WTC11 (cell line): Measurements from ENCODE around the gene CEACAM19. TPM values are rescaled to one million over a fixed set of nuclear protein-coding genes. Genes with fewer than 3 reads are reported as not detected.

ENCODE experiments used
- ATAC-seq: fragments of 200-7000 bp; cut with Tn5 transposase; 2 replicates; pipeline ENCODE4 v1.10.0; 2021; ENCODE audit warnings: mild to moderate bottlenecking, moderate library complexity
- CTCF ChIA-PET: fragments of 300-600 bp; sonication (Branson Sonifier 250); formaldehyde crosslinking; loops from one replicate; lab custom pipeline; 2021; ENCODE audit warnings: antibody characterized with exemption; lab: Charles Lee
- POLR2A ChIA-PET: fragments of 350-600 bp; sonication (Branson Sonifier 250); formaldehyde crosslinking; loops from one replicate; lab custom pipeline; 2021; ENCODE audit warnings: antibody characterized with exemption; lab: Charles Lee
- DNase-seq: peaks from one replicate; pipeline ENCODE4 v3.0.0; 2021; ENCODE audit warnings: low spot score
- H3K27ac Mint-ChIP-seq: 2 replicates; pipeline ENCODE4 v1.8.0; 2021; ENCODE audit warnings: mixed read lengths
- H3K27me3 Mint-ChIP-seq: 2 replicates; pipeline ENCODE4 v1.8.0; 2021; ENCODE audit warnings: low read depth, mild to moderate bottlenecking, moderate library complexity, mixed read lengths
- H3K36me3 Mint-ChIP-seq: 2 replicates; pipeline ENCODE4 v1.8.0; 2021; ENCODE audit warnings: mixed read lengths
- H3K4me1 Mint-ChIP-seq: 2 replicates; pipeline ENCODE4 v1.8.0; 2022; ENCODE audit warnings: mixed read lengths
- H3K4me3 Mint-ChIP-seq: 2 replicates; pipeline ENCODE4 v1.8.0; 2021; ENCODE audit warnings: mild to moderate bottlenecking, moderate library complexity, mixed read lengths
- H3K9me3 Mint-ChIP-seq: 2 replicates; pipeline ENCODE4 v1.8.0; 2021; ENCODE audit warnings: mixed read lengths
- CREM ChIP-seq: sonication (generic); formaldehyde crosslinking; IDR thresholded peaks from 2 replicates; pipeline ENCODE4 v1.8.1; 2022; ENCODE audit warnings: mild to moderate bottlenecking, missing genetic modification reagents, moderate library complexity
- EMX1 ChIP-seq: fragments of 250-450 bp; sonication (Bioruptor Pico); IDR thresholded peaks from 2 replicates; pipeline ENCODE4 v1.8.0; 2021; ENCODE audit warnings: mild to moderate bottlenecking
- JAZF1 ChIP-seq: fragments of 250-450 bp; sonication (Bioruptor Pico); IDR thresholded peaks from 2 replicates; pipeline ENCODE4 v1.9.0; 2021; ENCODE audit warnings: moderate library complexity, mild to moderate bottlenecking, inconsistent platforms
- KAT7 ChIP-seq: sonication (generic); formaldehyde crosslinking; IDR thresholded peaks from 2 replicates; pipeline ENCODE4 v1.8.1; 2023; ENCODE audit warnings: missing genetic modification reagents, mild to moderate bottlenecking, borderline replicate concordance
- MXD4 ChIP-seq: fragments of 250-450 bp; sonication (Bioruptor Pico); IDR thresholded peaks from 2 replicates; pipeline ENCODE4 v1.8.0; 2021; ENCODE audit warnings: mild to moderate bottlenecking, moderate library complexity, borderline replicate concordance
- RELA ChIP-seq: sonication (generic); formaldehyde crosslinking; IDR thresholded peaks from 2 replicates; pipeline ENCODE4 v1.8.1; 2022; ENCODE audit warnings: missing genetic modification reagents, mild to moderate bottlenecking, borderline replicate concordance
- RORB ChIP-seq: fragments of 250-450 bp; sonication (Bioruptor Pico); IDR thresholded peaks from 2 replicates; pipeline ENCODE4 v1.9.0; 2021; ENCODE audit warnings: mild to moderate bottlenecking
- ZNF121 ChIP-seq: sonication (generic); formaldehyde crosslinking; IDR thresholded peaks from 2 replicates; pipeline ENCODE4 v1.8.0; 2023; ENCODE audit warnings: missing genetic modification reagents
- ZNF219 ChIP-seq: sonication (generic); formaldehyde crosslinking; IDR thresholded peaks from 2 replicates; pipeline ENCODE4 v1.8.0; 2023; ENCODE audit warnings: missing genetic modification reagents, mild to moderate bottlenecking, borderline replicate concordance
- ZNF317 ChIP-seq: sonication (generic); formaldehyde crosslinking; IDR thresholded peaks from 2 replicates; pipeline ENCODE4 v1.8.1; 2023; ENCODE audit warnings: low read depth, mild to moderate bottlenecking, moderate library complexity, missing genetic modification reagents, borderline replicate concordance
- ZNF423 ChIP-seq: fragments of 250-450 bp; sonication (Bioruptor Pico); IDR thresholded peaks from 2 replicates; pipeline ENCODE4 v2.1.2; 2022; ENCODE audit warnings: mild to moderate bottlenecking, moderate library complexity
- ZNF671 ChIP-seq: fragments of 250-450 bp; sonication (Bioruptor Pico); IDR thresholded peaks from 2 replicates; pipeline ENCODE4 v1.8.0; 2021; ENCODE audit warnings: mild to moderate bottlenecking
- total RNA-seq: library from RNA; stranded (reverse); gene quantifications from 3 replicates; pipeline ENCODE4 v1.2.3, GENCODE V29; 2021
- TF ChIP-seq, protein P1 (sequence below): sonication (generic); formaldehyde crosslinking; IDR thresholded peaks from 2 replicates; pipeline ENCODE4 v1.8.1; 2022; ENCODE audit warnings: missing genetic modification reagents, borderline replicate concordance
- TF ChIP-seq, protein P2 (sequence below): sonication (generic); formaldehyde crosslinking; conservative IDR thresholded peaks from 2 replicates; pipeline ENCODE4 v1.8.1; 2023; ENCODE audit warnings: mild to moderate bottlenecking, low read depth, missing genetic modification reagents, moderate library complexity
- TF ChIP-seq, protein P3 (sequence below): sonication (generic); formaldehyde crosslinking; IDR thresholded peaks from 2 replicates; pipeline ENCODE4 v1.8.1; 2023; ENCODE audit warnings: mild to moderate bottlenecking, missing genetic modification reagents, moderate library complexity
- TF ChIP-seq, protein P4 (sequence below): sonication (generic); formaldehyde crosslinking; IDR thresholded peaks from 2 replicates; pipeline ENCODE4 v1.8.1; 2023; ENCODE audit warnings: mild to moderate bottlenecking, missing genetic modification reagents
- TF ChIP-seq, protein P5 (sequence below): sonication (generic); formaldehyde crosslinking; IDR thresholded peaks from 2 replicates; pipeline ENCODE4 v1.8.0; 2022; ENCODE audit warnings: mild to moderate bottlenecking, missing genetic modification reagents
- TF ChIP-seq, protein P6 (sequence below): fragments of 250-450 bp; sonication (Bioruptor Pico); IDR thresholded peaks from 2 replicates; pipeline ENCODE4 v2.1.2; 2022; ENCODE audit warnings: mild to moderate bottlenecking, moderate library complexity

The CEACAM19 gene
- total RNA-seq, 1 experiment from 2014 or later: 2.9 TPM

DNA sequence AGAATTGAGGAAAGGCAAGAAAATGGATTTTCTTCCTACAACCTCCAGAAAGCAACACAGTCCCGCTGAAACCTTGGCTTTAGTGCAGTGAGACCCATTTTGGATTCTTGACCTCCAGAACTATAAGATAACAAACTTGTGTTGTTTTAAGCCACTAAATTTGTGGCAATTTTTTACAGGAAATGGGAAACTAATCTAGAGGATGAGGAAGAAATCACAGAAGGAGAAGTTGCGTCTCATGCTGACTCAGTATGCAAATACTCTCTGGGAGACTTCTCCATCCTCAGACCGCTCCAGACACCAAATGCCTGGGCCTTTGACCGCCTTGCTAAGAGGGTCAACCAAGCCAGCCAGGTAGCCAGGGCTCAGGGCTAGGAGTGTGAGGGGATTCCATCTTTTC is 14.6 kb downstream of the CEACAM19 start (continued):
- TF ChIP-seq, protein P1, sequence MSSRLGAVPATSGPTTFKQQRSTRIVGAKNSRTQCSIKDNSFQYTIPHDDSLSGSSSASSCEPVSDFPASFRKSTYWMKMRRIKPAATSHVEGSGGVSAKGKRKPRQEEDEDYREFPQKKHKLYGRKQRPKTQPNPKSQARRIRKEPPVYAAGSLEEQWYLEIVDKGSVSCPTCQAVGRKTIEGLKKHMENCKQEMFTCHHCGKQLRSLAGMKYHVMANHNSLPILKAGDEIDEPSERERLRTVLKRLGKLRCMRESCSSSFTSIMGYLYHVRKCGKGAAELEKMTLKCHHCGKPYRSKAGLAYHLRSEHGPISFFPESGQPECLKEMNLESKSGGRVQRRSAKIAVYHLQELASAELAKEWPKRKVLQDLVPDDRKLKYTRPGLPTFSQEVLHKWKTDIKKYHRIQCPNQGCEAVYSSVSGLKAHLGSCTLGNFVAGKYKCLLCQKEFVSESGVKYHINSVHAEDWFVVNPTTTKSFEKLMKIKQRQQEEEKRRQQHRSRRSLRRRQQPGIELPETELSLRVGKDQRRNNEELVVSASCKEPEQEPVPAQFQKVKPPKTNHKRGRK: no peak
- TF ChIP-seq RORB (CRISPR knock-in tag) (no peak), JAZF1 (CRISPR knock-in tag) (no peak), ZNF423 (no peak), MXD4 (no peak), KAT7 (CRISPR knock-in tag) (no peak)
- TF ChIP-seq, protein P2, sequence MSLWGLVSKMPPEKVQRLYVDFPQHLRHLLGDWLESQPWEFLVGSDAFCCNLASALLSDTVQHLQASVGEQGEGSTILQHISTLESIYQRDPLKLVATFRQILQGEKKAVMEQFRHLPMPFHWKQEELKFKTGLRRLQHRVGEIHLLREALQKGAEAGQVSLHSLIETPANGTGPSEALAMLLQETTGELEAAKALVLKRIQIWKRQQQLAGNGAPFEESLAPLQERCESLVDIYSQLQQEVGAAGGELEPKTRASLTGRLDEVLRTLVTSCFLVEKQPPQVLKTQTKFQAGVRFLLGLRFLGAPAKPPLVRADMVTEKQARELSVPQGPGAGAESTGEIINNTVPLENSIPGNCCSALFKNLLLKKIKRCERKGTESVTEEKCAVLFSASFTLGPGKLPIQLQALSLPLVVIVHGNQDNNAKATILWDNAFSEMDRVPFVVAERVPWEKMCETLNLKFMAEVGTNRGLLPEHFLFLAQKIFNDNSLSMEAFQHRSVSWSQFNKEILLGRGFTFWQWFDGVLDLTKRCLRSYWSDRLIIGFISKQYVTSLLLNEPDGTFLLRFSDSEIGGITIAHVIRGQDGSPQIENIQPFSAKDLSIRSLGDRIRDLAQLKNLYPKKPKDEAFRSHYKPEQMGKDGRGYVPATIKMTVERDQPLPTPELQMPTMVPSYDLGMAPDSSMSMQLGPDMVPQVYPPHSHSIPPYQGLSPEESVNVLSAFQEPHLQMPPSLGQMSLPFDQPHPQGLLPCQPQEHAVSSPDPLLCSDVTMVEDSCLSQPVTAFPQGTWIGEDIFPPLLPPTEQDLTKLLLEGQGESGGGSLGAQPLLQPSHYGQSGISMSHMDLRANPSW (CRISPR knock-in tag): no peak

DNA sequence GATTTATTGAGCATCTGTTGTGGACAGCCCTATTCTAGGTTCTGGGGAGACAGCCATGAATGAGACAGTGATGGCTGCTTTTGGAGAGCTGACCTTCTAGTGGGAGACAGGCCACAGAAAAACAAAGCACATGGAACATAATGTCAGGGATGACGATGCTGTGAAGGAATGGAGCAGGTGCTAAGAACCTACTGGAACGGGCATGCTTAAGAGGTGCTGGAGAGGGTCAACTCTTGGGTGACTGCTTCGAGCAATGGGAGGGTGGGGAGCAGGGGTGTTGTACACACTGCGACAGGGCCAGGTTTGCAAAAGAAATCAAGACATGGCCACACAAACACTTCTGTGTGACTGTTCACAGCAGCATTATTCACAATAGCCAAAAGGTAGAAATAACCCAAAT is 15.6 kb downstream of the CEACAM19 start:
- Mint-ChIP-seq H3K27me3 (no peaks in the 10 kb centered on the region; the same call in 1 of the 2 replicates), H3K4me3 (no peak overlapping the region), H3K4me1 (peaks cover 12% of the 10 kb centered on the region), H3K27ac (no peak overlapping the region), H3K36me3 (no peaks in the 10 kb centered on the region), H3K9me3 (no peaks in the 10 kb centered on the region)
- POLR2A ChIA-PET: no interaction called here
- no peak for DNase-seq
- CTCF ChIA-PET: interaction anchor here (1.8 kb wide), 1 partner anchor 37 kb away, joined by 7 read pairs; no protein-coding TSS in a partner anchor
- TF ChIP-seq ZNF121 (CRISPR knock-in tag) (no peak), JAZF1 (CRISPR knock-in tag) (no peak), RELA (no peak), EMX1 (CRISPR knock-in tag) (no peak), RORB (CRISPR knock-in tag) (no peak), CREM (CRISPR knock-in tag) (no peak), ZNF317 (no peak), ZNF219 (CRISPR knock-in tag) (no peak), ZNF671 (no peak)
- TF ChIP-seq, protein P3, sequence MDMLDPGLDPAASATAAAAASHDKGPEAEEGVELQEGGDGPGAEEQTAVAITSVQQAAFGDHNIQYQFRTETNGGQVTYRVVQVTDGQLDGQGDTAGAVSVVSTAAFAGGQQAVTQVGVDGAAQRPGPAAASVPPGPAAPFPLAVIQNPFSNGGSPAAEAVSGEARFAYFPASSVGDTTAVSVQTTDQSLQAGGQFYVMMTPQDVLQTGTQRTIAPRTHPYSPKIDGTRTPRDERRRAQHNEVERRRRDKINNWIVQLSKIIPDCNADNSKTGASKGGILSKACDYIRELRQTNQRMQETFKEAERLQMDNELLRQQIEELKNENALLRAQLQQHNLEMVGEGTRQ (CRISPR knock-in tag): no peak
- TF ChIP-seq, protein P4, sequence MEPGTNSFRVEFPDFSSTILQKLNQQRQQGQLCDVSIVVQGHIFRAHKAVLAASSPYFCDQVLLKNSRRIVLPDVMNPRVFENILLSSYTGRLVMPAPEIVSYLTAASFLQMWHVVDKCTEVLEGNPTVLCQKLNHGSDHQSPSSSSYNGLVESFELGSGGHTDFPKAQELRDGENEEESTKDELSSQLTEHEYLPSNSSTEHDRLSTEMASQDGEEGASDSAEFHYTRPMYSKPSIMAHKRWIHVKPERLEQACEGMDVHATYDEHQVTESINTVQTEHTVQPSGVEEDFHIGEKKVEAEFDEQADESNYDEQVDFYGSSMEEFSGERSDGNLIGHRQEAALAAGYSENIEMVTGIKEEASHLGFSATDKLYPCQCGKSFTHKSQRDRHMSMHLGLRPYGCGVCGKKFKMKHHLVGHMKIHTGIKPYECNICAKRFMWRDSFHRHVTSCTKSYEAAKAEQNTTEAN (CRISPR knock-in tag): no peak
- TF ChIP-seq, protein P5, sequence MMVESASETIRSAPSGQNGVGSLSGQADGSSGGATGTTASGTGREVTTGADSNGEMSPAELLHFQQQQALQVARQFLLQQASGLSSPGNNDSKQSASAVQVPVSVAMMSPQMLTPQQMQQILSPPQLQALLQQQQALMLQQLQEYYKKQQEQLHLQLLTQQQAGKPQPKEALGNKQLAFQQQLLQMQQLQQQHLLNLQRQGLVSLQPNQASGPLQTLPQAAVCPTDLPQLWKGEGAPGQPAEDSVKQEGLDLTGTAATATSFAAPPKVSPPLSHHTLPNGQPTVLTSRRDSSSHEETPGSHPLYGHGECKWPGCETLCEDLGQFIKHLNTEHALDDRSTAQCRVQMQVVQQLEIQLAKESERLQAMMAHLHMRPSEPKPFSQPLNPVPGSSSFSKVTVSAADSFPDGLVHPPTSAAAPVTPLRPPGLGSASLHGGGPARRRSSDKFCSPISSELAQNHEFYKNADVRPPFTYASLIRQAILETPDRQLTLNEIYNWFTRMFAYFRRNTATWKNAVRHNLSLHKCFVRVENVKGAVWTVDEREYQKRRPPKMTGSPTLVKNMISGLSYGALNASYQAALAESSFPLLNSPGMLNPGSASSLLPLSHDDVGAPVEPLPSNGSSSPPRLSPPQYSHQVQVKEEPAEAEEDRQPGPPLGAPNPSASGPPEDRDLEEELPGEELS (CRISPR knock-in tag): no peak
- TF ChIP-seq, protein P6, sequence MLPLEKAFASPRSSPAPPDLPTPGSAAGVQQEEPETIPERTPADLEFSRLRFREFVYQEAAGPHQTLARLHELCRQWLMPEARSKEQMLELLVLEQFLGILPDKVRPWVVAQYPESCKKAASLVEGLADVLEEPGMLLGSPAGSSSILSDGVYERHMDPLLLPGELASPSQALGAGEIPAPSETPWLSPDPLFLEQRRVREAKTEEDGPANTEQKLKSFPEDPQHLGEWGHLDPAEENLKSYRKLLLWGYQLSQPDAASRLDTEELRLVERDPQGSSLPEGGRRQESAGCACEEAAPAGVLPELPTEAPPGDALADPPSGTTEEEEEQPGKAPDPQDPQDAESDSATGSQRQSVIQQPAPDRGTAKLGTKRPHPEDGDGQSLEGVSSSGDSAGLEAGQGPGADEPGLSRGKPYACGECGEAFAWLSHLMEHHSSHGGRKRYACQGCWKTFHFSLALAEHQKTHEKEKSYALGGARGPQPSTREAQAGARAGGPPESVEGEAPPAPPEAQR (CRISPR knock-in tag): no peak
- ATAC-seq: no peak
